ENCODE results near the gene NINJ1. TPM values are rescaled to one million over a fixed set of nuclear protein-coding genes. Genes with fewer than 3 reads are reported as not detected.

NINJ1 gene
- total RNA-seq, 2 donors from 2014 or later = 56.0 to 197 TPM

- Mint-ChIP-seq H3K27me3 (no peaks in the 10 kb centered on the region), H3K4me3 (peak overlapping the region; percentile 96), H3K4me1 (peaks cover 28% of the 10 kb centered on the region), H3K36me3 (ENCODE audit: low read depth) (peaks cover 77% of the 10 kb centered on the region), H3K27ac (peak overlapping the region; percentile 93), H3K9me3 (no peaks in the 10 kb centered on the region)
- ATAC-seq (replicated peaks) = no peak
These were observed 2.3 kb downstream of the NINJ1 start for GRCh38 chr9:93131599-93132286.

- H3K9me3 Mint-ChIP-seq = no peaks in the 10 kb centered on the region
- H3K4me3 Mint-ChIP-seq = peak overlapping the region; percentile 96
- peaks cover 28% of the 10 kb centered on the region for H3K4me1 Mint-ChIP-seq
- H3K27me3 Mint-ChIP-seq = no peaks in the 10 kb centered on the region
- no peak for ATAC-seq (replicated peaks)
- H3K27ac Mint-ChIP-seq = peak overlapping the region; percentile 93
- peaks cover 84% of the 10 kb centered on the region for H3K36me3 Mint-ChIP-seq (ENCODE audit: low read depth)
These were observed 3.1 kb downstream of the NINJ1 start for GRCh38 chr9:93130861-93131481.

GRCh38 chr9:93129691-93130500 lies 4.2 kb downstream of the NINJ1 start:
- Mint-ChIP-seq H3K27ac (peak overlapping the region; percentile 93), H3K9me3 (no peaks in the 10 kb centered on the region), H3K4me1 (peaks cover 26% of the 10 kb centered on the region), H3K4me3 (peak overlapping the region; percentile 96), H3K36me3 (ENCODE audit: low read depth) (peaks cover 95% of the 10 kb centered on the region), H3K27me3 (no peaks in the 10 kb centered on the region)
- ATAC-seq (replicated peaks) = no peak

GRCh38 chr9:93129286-93129685 lies 4.8 kb downstream of the NINJ1 start:
- H3K4me1 Mint-ChIP-seq = peaks cover 20% of the 10 kb centered on the region
- ATAC-seq (replicated peaks) = no peak
- H3K36me3 Mint-ChIP-seq (ENCODE audit: low read depth) = peaks cover 97% of the 10 kb centered on the region
- no peaks in the 10 kb centered on the region for H3K27me3 Mint-ChIP-seq
- peak overlapping the region; percentile 96 for H3K4me3 Mint-ChIP-seq
- no peak overlapping the region for H3K27ac Mint-ChIP-seq
- no peaks in the 10 kb centered on the region for H3K9me3 Mint-ChIP-seq

GRCh38 chr9:93128715-93129224 lies 5.3 kb downstream of the NINJ1 start:
- no peaks in the 10 kb centered on the region for H3K27me3 Mint-ChIP-seq
- peak overlapping the region; percentile 63 for H3K27ac Mint-ChIP-seq
- peak overlapping the region; percentile 96 for H3K4me3 Mint-ChIP-seq
- no peaks in the 10 kb centered on the region for H3K9me3 Mint-ChIP-seq
- H3K4me1 Mint-ChIP-seq = peaks cover 20% of the 10 kb centered on the region
- ATAC-seq (replicated peaks) = no peak
- peaks cover 100% of the 10 kb centered on the region for H3K36me3 Mint-ChIP-seq (ENCODE audit: low read depth)

- H3K4me1 Mint-ChIP-seq = peaks cover 20% of the 10 kb centered on the region
- H3K36me3 Mint-ChIP-seq (ENCODE audit: low read depth) = peaks cover 100% of the 10 kb centered on the region
- H3K27me3 Mint-ChIP-seq = no peaks in the 10 kb centered on the region
- no peaks in the 10 kb centered on the region for H3K9me3 Mint-ChIP-seq
- no peak for ATAC-seq (replicated peaks)
- peak overlapping the region; percentile 63 for H3K27ac Mint-ChIP-seq
- H3K4me3 Mint-ChIP-seq = peak overlapping the region; percentile 96
These were observed 5.9 kb downstream of the NINJ1 start for GRCh38 chr9:93128011-93128714.

GRCh38 chr9:93127395-93127911 lies 6.6 kb downstream of the NINJ1 start:
- H3K9me3 Mint-ChIP-seq = no peaks in the 10 kb centered on the region
- no peak for ATAC-seq (replicated peaks)
- H3K27ac Mint-ChIP-seq = peak overlapping the region; percentile 46
- peaks cover 20% of the 10 kb centered on the region for H3K4me1 Mint-ChIP-seq
- peaks cover 100% of the 10 kb centered on the region for H3K36me3 Mint-ChIP-seq (ENCODE audit: low read depth)
- peak overlapping the region; percentile 96 for H3K4me3 Mint-ChIP-seq
- H3K27me3 Mint-ChIP-seq = no peaks in the 10 kb centered on the region

GRCh38 chr9:93126825-93127368 lies 7.2 kb downstream of the NINJ1 start:
- Mint-ChIP-seq H3K4me1 (peaks cover 20% of the 10 kb centered on the region), H3K27ac (peak overlapping the region; percentile 46), H3K36me3 (ENCODE audit: low read depth) (peaks cover 100% of the 10 kb centered on the region), H3K9me3 (no peaks in the 10 kb centered on the region), H3K4me3 (peak overlapping the region; percentile 96), H3K27me3 (no peaks in the 10 kb centered on the region)
- no peak for ATAC-seq (replicated peaks)

- H3K36me3 Mint-ChIP-seq (ENCODE audit: low read depth) = peaks cover 100% of the 10 kb centered on the region
- H3K27me3 Mint-ChIP-seq = no peaks in the 10 kb centered on the region
- no peak for ATAC-seq (replicated peaks)
- peak overlapping the region; percentile 96 for H3K4me3 Mint-ChIP-seq
- peaks cover 25% of the 10 kb centered on the region for H3K4me1 Mint-ChIP-seq
- no peaks in the 10 kb centered on the region for H3K9me3 Mint-ChIP-seq
- H3K27ac Mint-ChIP-seq = peak overlapping the region; percentile 28
These were observed 7.8 kb downstream of the NINJ1 start for GRCh38 chr9:93126151-93126781.

- no peaks in the 10 kb centered on the region for H3K27me3 Mint-ChIP-seq
- peak overlapping the region; percentile 28 for H3K27ac Mint-ChIP-seq
- peaks cover 99% of the 10 kb centered on the region for H3K36me3 Mint-ChIP-seq (ENCODE audit: low read depth)
- H3K4me1 Mint-ChIP-seq = peaks cover 21% of the 10 kb centered on the region
- H3K4me3 Mint-ChIP-seq = peak overlapping the region; percentile 20
- no peak for ATAC-seq (replicated peaks)
- no peaks in the 10 kb centered on the region for H3K9me3 Mint-ChIP-seq
These were observed 8.6 kb downstream of the NINJ1 start for GRCh38 chr9:93125331-93125894.

GRCh38 chr9:93124793-93125192 lies 9.3 kb downstream of the NINJ1 start:
- no peak for ATAC-seq (replicated peaks)
- Mint-ChIP-seq H3K36me3 (ENCODE audit: low read depth) (peaks cover 99% of the 10 kb centered on the region), H3K27me3 (no peaks in the 10 kb centered on the region), H3K4me3 (no peak overlapping the region), H3K4me1 (peaks cover 25% of the 10 kb centered on the region), H3K9me3 (no peaks in the 10 kb centered on the region), H3K27ac (no peak overlapping the region)

GRCh38 chr9:93123561-93124283 lies 10.3 kb downstream of the NINJ1 start:
- Mint-ChIP-seq H3K4me3 (no peak overlapping the region), H3K36me3 (ENCODE audit: low read depth) (peaks cover 95% of the 10 kb centered on the region), H3K27ac (peak overlapping the region; percentile 5), H3K9me3 (no peaks in the 10 kb centered on the region), H3K27me3 (no peaks in the 10 kb centered on the region), H3K4me1 (peaks cover 18% of the 10 kb centered on the region)
- ATAC-seq (replicated peaks) = no peak
